SH-SY5Y (cell line): ENCODE measurements around the gene PEX14.

ENCODE experiments used
- GATA2 ChIP-seq: IDR thresholded peaks from 2 replicates; pipeline ENCODE4 v1.6.1; 2011; ENCODE audit warnings: mild to moderate bottlenecking, low read depth, low read length
- GATA3 ChIP-seq: IDR thresholded peaks from 2 replicates; pipeline ENCODE4 v1.6.1; 2011; ENCODE audit warnings: low read depth, mild to moderate bottlenecking, low read length, moderate library complexity

DNA sequence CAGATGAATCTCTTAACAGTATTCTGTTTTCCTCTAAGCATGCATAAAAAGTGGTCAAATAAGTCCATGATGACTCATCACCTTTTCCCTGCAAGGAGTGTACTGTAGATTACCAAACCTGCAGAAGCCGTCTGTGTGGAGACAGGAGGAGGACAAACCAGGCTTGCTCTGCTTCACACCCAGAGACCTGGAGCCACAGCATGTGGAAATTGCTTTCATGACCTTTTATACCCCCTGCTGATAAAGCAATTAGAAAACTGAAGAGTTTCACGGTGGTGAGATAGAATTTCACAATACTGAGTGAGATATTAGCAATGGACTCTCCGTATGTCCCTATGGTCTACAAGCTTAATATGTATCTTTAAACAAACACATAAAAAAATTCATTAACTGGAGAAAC lies 15.6 kb upstream of the PEX14 start:
- TF ChIP-seq GATA2 = no peak
- no peak for TF ChIP-seq GATA3
